ENCODE data around the gene EREG.

DNA sequence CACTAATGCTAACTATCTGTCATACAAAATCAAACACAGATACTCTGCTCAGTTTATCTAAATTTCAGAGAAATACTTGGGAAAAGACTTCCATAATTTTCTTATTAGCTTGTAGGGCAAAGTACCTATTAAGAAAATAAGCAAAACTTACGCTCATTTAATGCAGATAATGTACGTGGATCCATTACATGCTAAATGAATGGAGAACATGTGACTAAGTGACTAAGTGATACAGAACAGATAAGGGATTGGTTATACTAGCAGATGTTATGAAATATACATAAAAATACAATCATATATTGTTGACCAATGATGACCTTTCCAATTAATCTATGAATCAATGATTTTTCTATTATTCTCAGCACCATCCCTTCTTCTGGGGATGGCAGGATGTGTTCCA lies 25.7 kb downstream of the EREG start:
- TF ChIP-seq, protein P1, sequence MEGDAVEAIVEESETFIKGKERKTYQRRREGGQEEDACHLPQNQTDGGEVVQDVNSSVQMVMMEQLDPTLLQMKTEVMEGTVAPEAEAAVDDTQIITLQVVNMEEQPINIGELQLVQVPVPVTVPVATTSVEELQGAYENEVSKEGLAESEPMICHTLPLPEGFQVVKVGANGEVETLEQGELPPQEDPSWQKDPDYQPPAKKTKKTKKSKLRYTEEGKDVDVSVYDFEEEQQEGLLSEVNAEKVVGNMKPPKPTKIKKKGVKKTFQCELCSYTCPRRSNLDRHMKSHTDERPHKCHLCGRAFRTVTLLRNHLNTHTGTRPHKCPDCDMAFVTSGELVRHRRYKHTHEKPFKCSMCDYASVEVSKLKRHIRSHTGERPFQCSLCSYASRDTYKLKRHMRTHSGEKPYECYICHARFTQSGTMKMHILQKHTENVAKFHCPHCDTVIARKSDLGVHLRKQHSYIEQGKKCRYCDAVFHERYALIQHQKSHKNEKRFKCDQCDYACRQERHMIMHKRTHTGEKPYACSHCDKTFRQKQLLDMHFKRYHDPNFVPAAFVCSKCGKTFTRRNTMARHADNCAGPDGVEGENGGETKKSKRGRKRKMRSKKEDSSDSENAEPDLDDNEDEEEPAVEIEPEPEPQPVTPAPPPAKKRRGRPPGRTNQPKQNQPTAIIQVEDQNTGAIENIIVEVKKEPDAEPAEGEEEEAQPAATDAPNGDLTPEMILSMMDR (conservative IDR thresholded peaks at IDR 0.05; ENCODE audit: low read length), result no peak
- TF ChIP-seq EZH2phosphoT487 (IDR thresholded peaks at IDR 0.05; ENCODE audit: borderline replicate concordance, low read depth, low read length), result no peak
